GM19395 (cell line): ENCODE measurements around the gene CHD9NB.
"Not testable (repeated sequence)": the region's sequence is repeated elsewhere in the genome, so short reads cannot be mapped to it uniquely, and the experiment has no call there.

Experiments
- ATAC-seq: cut with Tn5 transposase; IDR thresholded peaks from one replicate; pipeline ENCODE4 v1.9.1; 2021; ENCODE audit warnings: mild to moderate bottlenecking, moderate library complexity; ENCODE audit not compliant: unreplicated experiment

Gene CHD9NB

GRCh38 chr16:53058441-53058840, 5.7 kb upstream of the CHD9NB start:
- no peak for ATAC-seq

DNA sequence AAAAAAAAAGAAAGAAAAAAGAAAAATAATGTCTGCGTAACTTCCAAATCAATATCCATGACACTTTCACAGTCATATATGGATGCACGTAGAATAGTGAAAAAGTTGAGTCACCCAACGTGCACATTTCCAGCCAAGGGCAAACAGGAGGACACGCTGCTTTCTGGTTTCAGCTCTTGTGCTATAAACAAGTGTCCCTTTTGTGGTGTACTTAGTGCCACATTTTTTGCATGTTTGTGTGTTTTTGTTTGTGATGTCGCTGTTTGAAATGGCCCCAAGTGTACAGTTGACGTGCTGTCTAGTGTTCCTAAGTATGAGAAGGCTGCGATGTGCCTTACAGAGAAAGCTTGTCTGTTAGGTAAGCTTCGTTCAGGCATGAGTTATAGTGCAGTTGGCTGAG, 5.0 kb upstream of the CHD9NB start:
- ATAC-seq = no peak

DNA sequence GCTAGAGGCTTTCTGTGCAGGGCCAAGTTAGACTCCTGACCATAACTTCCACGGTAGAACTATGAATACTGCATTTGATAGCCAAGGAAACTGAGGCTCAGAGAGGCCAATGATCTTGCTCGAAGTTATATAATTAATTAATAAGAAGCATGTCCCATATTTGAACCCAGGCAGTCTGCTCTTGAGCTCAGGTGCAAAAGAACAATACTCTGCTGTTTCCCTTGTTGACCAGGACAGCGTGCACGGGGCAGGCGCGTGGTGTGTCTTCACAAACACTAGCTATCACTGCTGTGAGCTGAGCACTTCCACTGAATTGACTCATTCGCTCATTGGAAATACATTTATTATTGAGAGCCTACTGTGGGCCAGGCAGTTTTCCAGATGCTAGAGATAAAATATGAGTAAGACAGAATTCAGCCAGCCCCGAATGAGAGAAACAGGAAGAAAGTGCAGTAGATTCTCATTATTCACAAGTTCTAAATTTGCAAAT, 3.7 kb upstream of the CHD9NB start:
- no peak for ATAC-seq

DNA sequence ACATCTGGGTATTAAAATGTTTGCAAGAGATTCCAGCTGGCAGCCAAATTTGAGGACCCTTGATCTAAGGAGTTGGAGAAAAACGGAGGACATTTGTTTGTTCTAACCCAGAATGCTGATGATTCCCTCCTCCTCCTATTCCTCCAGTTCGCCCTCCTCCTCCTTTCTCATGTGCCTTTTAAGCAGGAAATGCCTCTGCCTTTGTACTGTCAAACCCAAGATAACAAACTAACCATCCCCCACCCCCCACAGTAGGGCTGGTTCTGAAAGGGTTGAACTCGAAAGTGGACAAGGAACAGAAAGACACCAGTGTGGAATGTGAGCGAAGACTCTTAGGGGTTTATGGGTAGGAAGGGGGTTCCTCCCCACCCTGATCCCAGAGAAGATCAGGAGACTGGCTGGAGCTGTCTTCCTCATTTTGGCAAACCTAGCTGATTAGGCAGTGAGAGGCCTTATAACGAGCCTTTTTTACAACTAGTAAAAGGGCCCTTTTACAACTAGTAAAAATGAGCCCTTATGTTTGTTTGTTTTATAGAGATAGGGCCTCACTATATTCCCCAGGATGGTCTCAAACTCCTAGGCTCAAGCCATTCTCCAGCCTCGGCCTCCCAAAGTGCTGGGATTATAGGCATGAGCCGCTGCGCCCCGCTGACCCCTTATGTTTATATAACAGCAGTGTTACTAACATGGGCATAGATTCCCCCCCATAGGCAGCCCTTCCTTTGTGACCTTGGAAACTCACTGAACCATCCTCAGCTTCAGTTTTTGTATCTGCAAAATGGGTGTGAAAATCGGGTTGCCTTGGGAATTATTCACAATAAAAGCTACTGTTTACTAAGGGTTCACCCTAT, 3.1 kb upstream of the CHD9NB start:
- no peak for ATAC-seq

DNA sequence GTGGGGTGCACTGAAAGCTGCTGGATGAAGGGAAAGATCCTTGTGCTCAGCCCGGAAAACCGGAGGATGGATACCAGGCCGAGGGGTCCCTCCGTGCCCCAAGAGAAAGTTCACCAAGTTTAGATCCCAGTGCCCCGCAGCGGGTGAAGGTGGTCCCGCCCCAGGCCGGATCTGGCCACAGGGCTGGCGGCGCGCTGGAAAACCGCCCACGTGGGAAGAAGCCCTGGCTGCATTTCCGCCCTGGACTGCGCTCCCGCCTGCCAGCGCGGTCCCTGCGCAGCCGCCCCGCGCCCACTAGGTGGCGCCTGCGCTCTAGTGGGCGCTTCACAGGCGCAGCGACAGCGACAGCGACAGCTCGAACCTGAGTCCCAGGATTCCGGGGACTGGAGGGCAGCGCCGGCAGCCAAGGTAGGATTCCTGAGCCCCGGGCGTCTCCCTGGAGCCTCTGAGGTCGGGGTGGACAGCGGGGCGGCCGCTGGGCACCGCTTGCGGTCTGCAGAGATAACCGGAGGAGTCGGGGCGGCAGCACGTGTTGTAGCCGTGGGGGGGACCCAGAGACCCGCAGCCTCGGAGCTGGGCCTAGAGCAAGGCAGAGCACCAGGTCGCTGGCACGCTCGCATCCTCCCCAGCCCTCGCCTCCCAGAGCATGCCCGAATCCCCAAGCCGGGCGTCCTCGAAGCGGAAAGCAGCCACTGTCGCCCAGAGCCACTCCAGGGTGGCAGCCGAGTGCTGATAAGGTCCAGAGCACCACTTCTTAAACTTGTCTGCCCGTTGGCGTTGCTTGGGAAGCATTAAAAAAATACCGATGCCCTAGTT, 2.2 kb upstream of the CHD9NB start, which contains the start of gene CHD9:
Gene CHD9 (plus strand): TSS at position 322 of the 816 bp plus-strand sequence. CDS start 101,099 bp downstream, outside the sequence.
- ATAC-seq = peak; percentile 78

GRCh38 chr16:53053967-53054669, 1.4 kb upstream of the CHD9NB start:
- ATAC-seq = peak; percentile 43

GRCh38 chr16:53051255-53051654, 1.4 kb downstream of the CHD9NB start:
- not testable (repeated sequence) for ATAC-seq

DNA sequence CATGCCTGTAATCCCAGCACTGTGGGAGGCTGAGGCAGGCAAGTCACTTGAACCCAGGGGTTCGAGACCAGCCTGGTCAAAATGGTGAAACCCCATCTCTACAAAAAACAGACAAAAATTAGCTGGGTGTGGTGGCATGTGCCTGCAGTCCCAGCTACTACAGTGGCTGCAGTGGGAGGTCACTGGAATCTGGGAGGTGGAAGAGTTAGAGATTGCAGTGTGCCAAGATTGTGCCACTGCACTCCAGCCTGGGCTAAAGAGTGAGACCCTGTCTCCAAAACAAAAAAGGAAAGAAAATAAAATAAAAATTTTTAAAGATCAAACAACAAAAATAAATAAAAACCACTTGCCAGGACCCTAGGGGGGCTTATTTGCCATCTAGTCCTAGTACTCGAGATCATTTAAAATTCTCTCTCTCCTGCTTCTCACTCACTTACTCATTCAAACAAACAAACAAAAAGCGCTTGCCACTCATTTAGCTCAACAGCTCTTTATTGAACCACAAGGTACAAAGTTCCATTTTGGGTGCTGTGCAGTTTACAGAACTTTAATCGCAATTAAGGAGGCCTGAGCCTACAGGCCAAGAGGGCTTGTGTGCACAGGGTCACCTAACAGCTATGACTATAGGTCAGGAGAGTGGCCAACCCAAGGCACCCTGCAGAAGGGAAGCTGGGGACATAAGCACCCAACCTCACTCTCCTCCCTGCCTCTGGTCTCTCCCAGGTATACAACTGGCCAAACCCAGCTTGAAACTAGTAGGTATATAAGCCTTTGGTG, 4.4 kb downstream of the CHD9NB start:
- ATAC-seq = no peak

GRCh38 chr16:53047515-53047914, 5.2 kb downstream of the CHD9NB start:
- not testable (repeated sequence) for ATAC-seq

DNA sequence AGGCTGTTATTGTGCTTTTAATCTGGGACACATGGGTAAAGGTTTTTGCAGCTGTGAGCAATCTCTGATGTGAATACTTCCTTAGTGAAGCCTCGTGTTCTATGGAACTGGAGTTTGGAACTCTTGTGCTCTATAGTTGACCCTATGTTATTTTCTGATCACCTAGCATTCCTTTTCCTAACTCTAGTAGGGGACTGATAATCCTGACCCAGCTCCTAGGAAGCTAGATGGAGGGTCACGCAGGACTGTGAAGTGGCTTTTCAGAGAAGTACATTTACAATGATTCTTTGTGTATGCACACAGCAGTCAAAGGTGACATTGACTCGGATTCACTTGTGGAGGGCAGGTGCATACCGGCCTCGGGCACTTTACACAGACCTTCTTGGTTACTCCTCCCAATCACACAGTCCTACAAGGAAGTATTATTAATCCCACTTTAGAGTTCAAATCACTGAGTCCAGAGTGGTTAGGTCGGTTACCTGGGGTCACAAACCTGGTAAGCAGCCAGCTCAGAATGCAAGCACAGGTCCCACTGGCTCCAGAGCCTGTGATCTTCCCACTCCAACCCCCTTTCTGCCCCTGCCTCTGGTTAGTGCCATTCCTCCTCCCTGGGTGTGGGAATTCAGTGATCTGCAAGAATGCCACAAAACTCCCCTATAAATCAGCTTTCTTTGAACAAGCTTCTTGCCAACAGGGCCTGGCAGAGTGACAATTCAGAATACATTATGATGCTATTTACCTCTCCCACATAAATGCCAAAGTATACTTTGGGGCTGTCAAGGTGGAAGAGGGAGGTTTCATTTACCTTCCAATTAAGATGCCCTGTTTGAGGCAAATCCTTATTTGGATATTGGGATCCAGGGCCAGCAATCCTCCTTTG, 7.1 kb downstream of the CHD9NB start:
- ATAC-seq = no peak

DNA sequence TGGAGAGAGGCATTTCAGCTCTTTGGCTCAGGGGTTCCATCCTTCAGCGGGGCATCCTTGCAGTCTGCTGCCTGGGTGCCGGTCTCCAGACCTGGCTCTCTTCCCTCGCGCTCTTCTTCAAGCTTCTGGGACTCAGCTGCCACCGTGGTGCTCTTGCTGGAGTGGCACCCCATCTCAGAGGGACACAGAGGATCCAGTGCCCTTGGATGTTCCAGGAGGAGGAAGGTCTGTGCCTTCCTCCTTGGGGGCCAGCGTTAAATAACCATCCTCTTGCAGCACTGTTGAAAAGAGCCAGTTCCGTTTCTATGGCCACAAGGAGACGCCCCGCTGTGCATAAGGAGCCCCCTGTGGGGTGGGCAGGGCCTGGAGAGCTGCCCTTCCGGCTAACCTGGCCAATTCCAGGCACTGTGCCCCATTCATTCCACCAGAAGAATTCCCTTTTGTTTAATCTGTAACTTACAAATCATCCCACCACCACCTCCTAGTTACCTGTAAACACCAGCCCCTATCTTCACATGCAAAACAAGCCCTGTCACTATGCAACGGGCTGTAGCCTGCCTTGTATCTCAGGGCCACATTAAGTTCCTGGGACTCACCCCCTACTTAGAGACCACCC, 8.6 kb downstream of the CHD9NB start:
- no peak for ATAC-seq

- no peak for ATAC-seq
These were observed 9.3 kb downstream of the CHD9NB start for GRCh38 chr16:53043428-53043831.

DNA sequence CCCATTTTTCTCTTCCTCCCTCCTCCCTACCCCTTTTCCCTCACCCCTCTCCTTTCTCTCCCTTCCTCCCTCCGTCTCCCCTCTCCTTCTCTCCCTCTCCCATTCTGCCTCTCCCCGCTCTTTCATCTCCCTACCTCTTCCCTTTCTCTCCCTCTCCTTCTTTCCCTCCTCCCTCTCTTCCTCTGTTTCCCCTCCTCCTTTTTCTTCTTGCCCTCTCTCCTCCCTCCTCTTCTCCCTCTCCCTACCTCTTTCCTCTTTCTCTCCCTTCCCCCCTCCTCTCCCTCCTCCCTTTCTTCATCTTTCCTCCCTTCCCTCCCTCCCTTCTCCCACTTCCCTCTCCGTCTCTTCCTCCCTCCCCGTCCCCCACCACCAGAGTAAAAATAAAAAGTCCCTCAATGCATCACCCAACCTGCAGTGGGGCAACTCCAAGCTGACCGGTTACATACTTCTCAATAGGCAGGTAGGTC, 10.4 kb downstream of the CHD9NB start:
- ATAC-seq = no peak

DNA sequence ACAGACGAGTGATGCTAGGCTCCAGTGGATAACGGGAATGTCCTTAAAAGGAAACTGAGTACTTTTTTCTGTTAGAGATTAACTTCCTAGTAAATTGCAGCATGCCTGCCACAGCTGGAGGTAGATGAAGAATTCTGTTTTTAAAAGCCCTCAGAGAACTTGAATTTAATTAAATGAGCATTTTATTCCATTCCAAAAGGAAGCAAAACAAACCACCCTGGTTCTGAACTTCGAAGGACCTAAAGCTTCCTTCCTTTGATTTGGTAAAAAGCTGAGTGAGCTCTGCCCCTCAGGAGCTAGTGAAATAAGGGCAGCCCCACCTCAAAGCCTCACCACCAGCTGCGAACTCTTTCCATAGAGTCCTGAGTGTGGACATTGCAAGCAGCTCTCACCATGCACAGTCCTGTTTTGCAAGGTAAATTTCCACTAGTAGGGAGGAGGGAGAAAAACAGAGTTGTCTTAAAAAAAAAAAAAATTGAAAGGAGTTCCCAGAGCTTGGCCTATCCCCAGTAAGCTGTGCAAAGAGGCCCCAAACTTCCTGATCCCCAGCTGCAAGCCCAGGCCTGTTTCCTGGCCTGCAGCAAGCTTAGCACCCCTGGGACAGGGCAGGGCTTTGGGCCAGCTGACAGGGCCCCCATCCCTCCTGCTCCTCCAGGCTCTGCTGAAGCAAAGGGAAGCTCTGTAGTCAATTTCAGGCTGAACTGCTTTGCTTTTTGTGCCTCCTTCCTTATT, 11.2 kb downstream of the CHD9NB start:
- ATAC-seq = no peak

DNA sequence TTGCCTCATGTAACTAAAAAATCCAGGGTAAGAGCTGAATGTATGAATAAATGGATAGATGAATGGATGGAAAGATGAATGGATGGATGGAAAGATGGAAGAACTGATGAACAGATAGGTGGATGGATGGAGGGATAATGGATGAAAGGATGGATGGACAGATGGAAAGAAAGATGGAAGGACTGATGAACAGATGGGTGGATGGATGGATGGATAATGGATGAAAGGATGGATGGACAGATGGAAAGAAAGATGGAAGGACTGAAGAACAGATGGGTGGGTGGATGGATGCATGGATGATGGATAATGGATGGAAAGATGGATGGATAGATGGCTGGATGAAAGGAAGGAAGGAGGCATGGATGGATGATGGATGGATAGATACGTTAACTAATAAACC, 11.9 kb downstream of the CHD9NB start:
- ATAC-seq = no peak

- ATAC-seq = not testable (repeated sequence)
These were observed 16.0 kb downstream of the CHD9NB start for GRCh38 chr16:53036711-53037110.

DNA sequence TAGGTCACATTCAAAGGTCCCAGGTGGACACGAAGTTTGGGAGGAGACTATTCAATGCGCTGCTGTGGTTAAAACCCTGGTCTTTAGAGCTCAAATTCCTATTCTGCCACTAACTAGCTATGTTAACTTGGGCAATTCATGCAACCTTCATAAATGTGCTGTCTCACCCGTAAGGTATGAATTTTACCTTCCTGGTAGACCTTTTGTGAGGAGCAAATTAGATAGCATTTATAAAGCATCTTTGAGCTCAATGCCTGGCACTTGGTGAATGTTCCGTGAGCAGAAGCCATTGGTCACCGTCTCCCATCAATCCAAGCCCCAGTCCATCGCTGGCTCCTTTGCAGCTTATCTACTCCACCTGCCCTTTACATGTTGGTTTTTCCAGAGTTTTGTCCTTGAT, 16.6 kb downstream of the CHD9NB start:
- no peak for ATAC-seq
